ENCODE measurements around the gene CNTNAP2. TPM values are rescaled to one million over a fixed set of nuclear protein-coding genes. Genes with fewer than 3 reads are reported as not detected.

CNTNAP2 gene
- total and polyA plus RNA-seq, 9 of the 15 experiments (the other 6 are each of a cell fraction or from before 2014, with no cell fraction given): 0.04 to 0.62 (median 0.09) TPM; not detected in 4

DNA sequence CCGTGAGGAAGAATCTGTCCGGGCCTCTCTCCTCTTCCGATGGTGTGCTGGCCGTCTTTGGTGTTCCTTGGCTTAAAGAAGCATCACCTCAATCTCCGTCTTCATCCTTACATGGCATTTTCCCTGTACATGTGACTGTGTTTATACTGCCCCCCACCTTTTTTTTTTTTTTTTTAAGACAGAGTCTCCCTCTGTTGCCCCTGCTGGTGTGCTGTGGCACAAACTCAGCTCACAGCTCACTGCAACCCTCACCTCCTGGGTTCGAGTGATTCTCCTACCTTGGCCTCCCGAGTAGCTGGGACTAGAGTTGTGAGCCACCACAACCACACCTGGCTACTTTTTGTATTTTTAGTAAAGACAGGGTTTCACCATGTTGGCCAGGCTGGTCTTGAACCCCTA is 2352.1 kb downstream of the CNTNAP2 start:
- ATAC-seq: peak; percentile 86

More for the DNA sequence above, 2352.1 kb downstream of the CNTNAP2 start:
- no TSS peak for BruUV-seq (replicated peaks)
- CTCF ChIA-PET (ENCODE audit: low intra/inter-chr PET ratio): interaction anchor here (0.6 kb wide), 1 partner anchor 14 kb away, joined by 3 read pairs; no protein-coding TSS in a partner anchor
- no peak overlapping the region for H3K4me2 ChIP-seq (ENCODE audit: insufficient read depth, low read length)
- in situ Hi-C loops (cut with MboI) (no loop called here), intact Hi-C loops (cut with micrococcal nuclease) (no loop called here)
- H3K9me1 ChIP-seq (ENCODE audit: control insufficient read depth, insufficient read depth, low read length): no peaks in the 10 kb centered on the region
- H3K4me3 ChIP-seq: no peak overlapping the region
- POLR2A ChIA-PET: no interaction called here
- TF ChIP-seq, protein P1, sequence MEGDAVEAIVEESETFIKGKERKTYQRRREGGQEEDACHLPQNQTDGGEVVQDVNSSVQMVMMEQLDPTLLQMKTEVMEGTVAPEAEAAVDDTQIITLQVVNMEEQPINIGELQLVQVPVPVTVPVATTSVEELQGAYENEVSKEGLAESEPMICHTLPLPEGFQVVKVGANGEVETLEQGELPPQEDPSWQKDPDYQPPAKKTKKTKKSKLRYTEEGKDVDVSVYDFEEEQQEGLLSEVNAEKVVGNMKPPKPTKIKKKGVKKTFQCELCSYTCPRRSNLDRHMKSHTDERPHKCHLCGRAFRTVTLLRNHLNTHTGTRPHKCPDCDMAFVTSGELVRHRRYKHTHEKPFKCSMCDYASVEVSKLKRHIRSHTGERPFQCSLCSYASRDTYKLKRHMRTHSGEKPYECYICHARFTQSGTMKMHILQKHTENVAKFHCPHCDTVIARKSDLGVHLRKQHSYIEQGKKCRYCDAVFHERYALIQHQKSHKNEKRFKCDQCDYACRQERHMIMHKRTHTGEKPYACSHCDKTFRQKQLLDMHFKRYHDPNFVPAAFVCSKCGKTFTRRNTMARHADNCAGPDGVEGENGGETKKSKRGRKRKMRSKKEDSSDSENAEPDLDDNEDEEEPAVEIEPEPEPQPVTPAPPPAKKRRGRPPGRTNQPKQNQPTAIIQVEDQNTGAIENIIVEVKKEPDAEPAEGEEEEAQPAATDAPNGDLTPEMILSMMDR (IDR thresholded peaks at IDR 0.05 in 2 of 3, conservative IDR thresholded peaks at IDR 0.05 in 1 of 3; ENCODE audit: insufficient read depth in 2 of 3, low read depth in 1 of 3, low read length in 3 of 3): peak; percentile 19 to 45 (median 30); a peak in 1 of 6 replicates
- TF ChIP-seq ZNF384 (IDR thresholded peaks at IDR 0.05; ENCODE audit: low read depth, low read length) (peak; percentile 94), ZNF224 (CRISPR knock-in tag; IDR thresholded peaks at IDR 0.05) (no peak)
- no peak overlapping the region for H3K27ac ChIP-seq (ENCODE audit: extremely low read depth, low read depth, low read length)
- H2AFZ ChIP-seq (ENCODE audit: low read depth, low read length): no peak overlapping the region
- FAIRE-seq (no peak), DNase-seq (ENCODE audit: extremely low read depth in 1 of 4, low spot score in 3 of 4) (no peak)
- H3K4me1 ChIP-seq (replicated peaks in 1 of 2; ENCODE audit: control insufficient read depth in 2 of 2, insufficient read depth in 2 of 2, low read length in 2 of 2): no peaks in the 10 kb centered on the region
- no peak overlapping the region for H3K9ac ChIP-seq (ENCODE audit: insufficient read depth in 1 of 2, low read depth in 2 of 2, low read length in 2 of 2)
- H3K36me3 ChIP-seq (ENCODE audit: control insufficient read depth, insufficient read depth, low read length): no peaks in the 10 kb centered on the region
- H3K9me3 ChIP-seq (replicated peaks; ENCODE audit: control insufficient read depth, insufficient read depth, low read depth, low read length): no peaks in the 10 kb centered on the region
- peaks cover 19 to 42% of the 10 kb centered on the region in 2 experiments for H3K27me3 ChIP-seq (ENCODE audit: control insufficient read depth in 2 of 2, insufficient read depth in 2 of 2, low read length in 2 of 2)
- 0% methylated on average over 7 of the region's 7 CpGs for WGBS (ENCODE audit: insufficient coverage, low coverage, missing lambda C conversion rate)
- no peaks in the 10 kb centered on the region for H3K79me2 ChIP-seq (ENCODE audit: control insufficient read depth, insufficient read depth, low read length)
- no peaks in the 10 kb centered on the region for H4K20me1 ChIP-seq (replicated peaks; ENCODE audit: control insufficient read depth, insufficient read depth, low read length)

Small RNA genes lying within 50 kb of the gene (microRNA-seq; reads per million reads assigned to microRNA genes)
- gene MIR548F4 (ENCODE audit: borderline microRNAs expressed): not detected

Small RNA genes lying within 50 kb of the gene (small RNA-seq; reads per million reads assigned to genes)
- gene AC005518.2 (not detected), gene MIR548F4 (not detected), gene RANP2 (not detected), gene RF00012 (not detected), gene RF00019 (not detected), gene RF02271 (not detected), gene RN7SL456P (not detected), gene RN7SL72P (not detected), gene RNA5SP249 (not detected), gene RNU6-1184P (not detected)
